ENCODE results near the gene RHOT1.

Gene RHOT1

DNA sequence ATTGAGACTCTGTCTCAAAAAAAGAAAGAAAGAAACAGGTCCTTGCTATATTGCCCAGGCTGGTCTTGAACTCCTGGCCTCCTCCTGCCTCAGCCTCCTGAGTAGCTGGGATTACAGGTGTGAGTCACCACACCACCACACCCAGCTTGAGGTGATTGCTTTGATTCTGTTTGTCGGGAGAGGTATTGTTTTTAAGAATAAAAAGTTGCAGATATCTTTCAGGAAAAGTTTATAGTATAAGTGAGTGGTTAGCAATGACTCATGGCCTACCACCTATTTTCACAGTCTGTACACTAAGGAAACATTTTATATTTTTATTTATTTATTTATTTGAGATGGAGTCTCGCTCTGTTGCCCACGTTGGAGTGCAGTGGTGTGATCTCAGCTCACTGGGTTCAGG, 45.0 kb downstream of the RHOT1 start:
- no peaks in the 10 kb centered on the region for H3K9me3 ChIP-seq (ENCODE audit: control insufficient read depth, low read length)
- no peak overlapping the region for H3K27ac ChIP-seq (ENCODE audit: low read depth, low read length, severe bottlenecking)
- WGBS, 2 experiments (ENCODE audit: insufficient coverage in 2 of 2) = 100% methylated on average over 1 of the region's 3 CpGs; no CpG with 5 or more reads in 1 of the 2 experiments
- H3K4me1 ChIP-seq (ENCODE audit: control insufficient read depth, insufficient read depth, low read length, poor library complexity, severe bottlenecking) = no peaks in the 10 kb centered on the region
- H3K4me3 ChIP-seq (ENCODE audit: extremely low read depth, insufficient read depth, low read length, poor library complexity, severe bottlenecking) = no peak overlapping the region
- H3K36me3 ChIP-seq (ENCODE audit: control insufficient read depth, insufficient read depth, low read length) = peaks cover 22% of the 10 kb centered on the region

DNA sequence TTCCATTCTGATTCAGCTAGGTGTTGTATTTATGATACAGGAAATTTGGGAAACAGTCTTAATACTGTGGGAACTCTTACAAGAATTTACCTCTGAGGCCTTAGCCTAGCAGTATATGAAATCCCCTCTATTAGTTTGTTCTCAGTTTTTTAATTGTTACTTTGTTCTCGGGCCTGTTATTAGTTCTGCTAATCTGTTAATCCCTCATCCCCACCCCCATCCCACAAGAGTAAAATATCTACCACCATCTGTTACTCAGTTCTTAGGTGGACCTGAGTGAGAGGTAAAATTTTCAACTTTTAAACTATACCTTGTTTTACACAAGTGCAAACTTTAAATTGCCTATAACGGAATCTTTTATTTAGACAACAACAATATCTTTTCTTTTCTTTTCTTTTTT, 47.0 kb downstream of the RHOT1 start:
- H3K4me1 ChIP-seq (ENCODE audit: control insufficient read depth, insufficient read depth, low read length, poor library complexity, severe bottlenecking) = no peaks in the 10 kb centered on the region
- no CpG with 5 or more reads among the region's 2 CpGs for WGBS, 2 experiments (ENCODE audit: insufficient coverage in 2 of 2)
- H3K27ac ChIP-seq (ENCODE audit: low read depth, low read length, severe bottlenecking) = no peak overlapping the region
- H3K4me3 ChIP-seq (ENCODE audit: extremely low read depth, insufficient read depth, low read length, poor library complexity, severe bottlenecking) = no peak overlapping the region
- H3K36me3 ChIP-seq (ENCODE audit: control insufficient read depth, insufficient read depth, low read length) = peaks cover 21% of the 10 kb centered on the region
- H3K9me3 ChIP-seq (ENCODE audit: control insufficient read depth, low read length) = no peaks in the 10 kb centered on the region

DNA sequence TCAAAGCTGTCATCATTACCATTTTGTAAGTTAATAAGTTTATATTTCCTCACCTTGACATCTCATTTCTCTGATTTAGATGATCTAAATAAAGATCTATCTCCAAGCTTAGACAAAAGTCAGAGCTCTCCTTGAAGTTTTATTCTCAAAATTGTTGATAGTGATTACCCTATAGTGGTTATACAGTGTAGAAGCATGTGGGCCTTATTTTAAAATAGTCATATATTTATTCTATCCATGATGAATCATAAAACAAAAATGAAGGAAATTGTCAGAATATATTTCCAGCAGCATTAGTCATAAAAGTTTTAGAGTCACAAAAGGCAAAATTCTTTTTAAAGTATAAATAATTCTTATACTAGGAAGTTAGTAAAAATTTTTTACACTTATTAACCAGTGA, 49.0 kb downstream of the RHOT1 start:
- H3K4me3 ChIP-seq (ENCODE audit: extremely low read depth, insufficient read depth, low read length, poor library complexity, severe bottlenecking) = no peak overlapping the region
- H3K4me1 ChIP-seq (ENCODE audit: control insufficient read depth, insufficient read depth, low read length, poor library complexity, severe bottlenecking) = no peaks in the 10 kb centered on the region
- peaks cover 18% of the 10 kb centered on the region for H3K36me3 ChIP-seq (ENCODE audit: control insufficient read depth, insufficient read depth, low read length)
- no peak overlapping the region for H3K27ac ChIP-seq (ENCODE audit: low read depth, low read length, severe bottlenecking)
- H3K9me3 ChIP-seq (ENCODE audit: control insufficient read depth, low read length) = no peaks in the 10 kb centered on the region

DNA sequence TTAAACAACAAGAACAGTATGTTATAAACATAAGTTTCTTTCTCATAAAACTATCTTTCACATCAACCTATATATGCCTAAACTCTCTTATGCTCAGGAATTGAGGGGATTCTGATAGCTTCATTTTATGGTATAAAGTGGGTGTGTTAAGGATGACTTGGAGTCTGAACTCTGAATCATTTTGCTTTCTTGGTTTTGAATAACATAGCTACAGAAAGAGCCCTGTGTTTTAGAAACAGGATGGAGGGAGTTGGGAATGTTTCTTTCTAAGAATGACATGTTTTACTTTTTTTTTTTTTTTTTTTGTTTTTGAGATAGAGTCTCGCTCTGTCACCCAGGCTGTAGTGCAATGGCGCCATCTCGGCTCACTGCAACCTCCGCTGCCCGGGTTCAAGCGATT, 50.1 kb downstream of the RHOT1 start:
- 100% methylated on average over 3 of the region's 6 CpGs for WGBS, 2 experiments (ENCODE audit: insufficient coverage in 2 of 2)
- peaks cover 23% of the 10 kb centered on the region for H3K36me3 ChIP-seq (ENCODE audit: control insufficient read depth, insufficient read depth, low read length)
- H3K4me1 ChIP-seq (ENCODE audit: control insufficient read depth, insufficient read depth, low read length, poor library complexity, severe bottlenecking) = no peaks in the 10 kb centered on the region
- H3K4me3 ChIP-seq (ENCODE audit: extremely low read depth, insufficient read depth, low read length, poor library complexity, severe bottlenecking) = no peak overlapping the region
- no peak overlapping the region for H3K27ac ChIP-seq (ENCODE audit: low read depth, low read length, severe bottlenecking)
- no peaks in the 10 kb centered on the region for H3K9me3 ChIP-seq (ENCODE audit: control insufficient read depth, low read length)

DNA sequence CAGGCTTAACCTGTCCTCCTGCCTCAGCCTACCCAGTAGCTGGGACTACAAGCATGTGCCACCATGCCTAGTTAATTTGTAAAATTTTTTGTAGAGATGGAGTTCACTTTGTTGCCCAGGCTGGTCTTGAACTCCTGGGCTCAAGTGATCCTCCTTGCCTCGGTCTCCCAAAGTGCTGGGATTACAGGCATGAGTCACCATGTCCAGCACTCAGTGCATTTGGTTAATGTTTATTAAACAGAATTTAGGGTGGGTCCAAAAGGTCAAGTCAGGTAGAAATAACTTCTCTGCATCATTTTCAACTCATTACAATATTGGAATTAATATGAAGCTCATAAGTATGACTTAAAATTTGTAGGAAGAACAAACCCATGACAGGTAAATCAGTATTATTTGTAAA, 55.7 kb downstream of the RHOT1 start:
- WGBS, 2 experiments (ENCODE audit: insufficient coverage in 2 of 2) = 60% methylated on average over 1 of the region's 1 CpG; no CpG with 5 or more reads in 1 of the 2 experiments
- Histone ChIP-seq H3K4me3 (ENCODE audit: extremely low read depth, insufficient read depth, low read length, poor library complexity, severe bottlenecking) (no peak overlapping the region), H3K27ac (ENCODE audit: low read depth, low read length, severe bottlenecking) (no peak overlapping the region), H3K36me3 (ENCODE audit: control insufficient read depth, insufficient read depth, low read length) (peaks cover 40% of the 10 kb centered on the region), H3K9me3 (ENCODE audit: control insufficient read depth, low read length) (no peaks in the 10 kb centered on the region), H3K4me1 (ENCODE audit: control insufficient read depth, insufficient read depth, low read length, poor library complexity, severe bottlenecking) (no peaks in the 10 kb centered on the region)

DNA sequence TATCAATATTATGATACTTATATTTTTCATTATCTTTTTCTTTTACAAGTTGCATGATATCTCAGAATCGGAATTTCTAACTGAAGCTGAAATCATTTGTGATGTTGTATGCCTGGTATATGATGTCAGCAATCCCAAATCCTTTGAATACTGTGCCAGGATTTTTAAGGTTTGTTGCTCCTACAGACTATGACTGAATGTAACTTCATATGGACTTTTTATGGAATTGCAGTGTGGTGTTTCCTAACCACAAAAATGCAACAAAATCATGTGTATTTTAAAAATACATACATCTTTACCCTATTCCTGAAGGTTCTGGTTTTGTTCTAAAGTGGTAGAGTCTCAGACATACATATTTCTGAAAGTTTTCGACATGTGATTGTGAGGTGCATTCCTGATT, 64.6 kb downstream of the RHOT1 start:
- Histone ChIP-seq H3K4me1 (ENCODE audit: control insufficient read depth, insufficient read depth, low read length, poor library complexity, severe bottlenecking) (peaks cover 7% of the 10 kb centered on the region), H3K27ac (ENCODE audit: low read depth, low read length, severe bottlenecking) (no peak overlapping the region), H3K9me3 (ENCODE audit: control insufficient read depth, low read length) (no peaks in the 10 kb centered on the region), H3K36me3 (ENCODE audit: control insufficient read depth, insufficient read depth, low read length) (peaks cover 25% of the 10 kb centered on the region), H3K4me3 (ENCODE audit: extremely low read depth, insufficient read depth, low read length, poor library complexity, severe bottlenecking) (no peak overlapping the region)
- WGBS, 2 experiments (ENCODE audit: insufficient coverage in 2 of 2) = 100% methylated on average over 1 of the region's 2 CpGs; no CpG with 5 or more reads in 1 of the 2 experiments

DNA sequence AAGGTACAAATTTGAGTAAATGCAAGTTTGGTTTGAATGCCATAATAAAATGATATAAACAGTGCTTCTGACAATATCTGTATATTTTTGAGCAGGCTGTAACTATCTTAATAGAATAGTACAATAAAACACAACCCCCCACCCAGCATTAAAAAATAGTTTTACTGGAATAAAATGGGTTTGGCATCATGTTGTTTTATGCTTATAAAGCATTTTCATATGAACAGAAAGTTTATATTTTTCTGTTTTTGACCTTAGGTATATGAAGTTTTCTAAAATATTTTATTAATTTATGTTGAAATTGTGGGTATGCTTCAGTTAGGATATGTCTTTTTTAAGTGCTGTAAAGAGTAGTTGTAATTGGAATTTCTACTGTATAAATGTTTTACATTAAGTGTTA, 66.1 kb downstream of the RHOT1 start:
- no peak overlapping the region for H3K27ac ChIP-seq (ENCODE audit: low read depth, low read length, severe bottlenecking)
- H3K36me3 ChIP-seq (ENCODE audit: control insufficient read depth, insufficient read depth, low read length) = peaks cover 25% of the 10 kb centered on the region
- H3K9me3 ChIP-seq (ENCODE audit: control insufficient read depth, low read length) = no peaks in the 10 kb centered on the region
- no peak overlapping the region for H3K4me3 ChIP-seq (ENCODE audit: extremely low read depth, insufficient read depth, low read length, poor library complexity, severe bottlenecking)
- peaks cover 7% of the 10 kb centered on the region for H3K4me1 ChIP-seq (ENCODE audit: control insufficient read depth, insufficient read depth, low read length, poor library complexity, severe bottlenecking)

DNA sequence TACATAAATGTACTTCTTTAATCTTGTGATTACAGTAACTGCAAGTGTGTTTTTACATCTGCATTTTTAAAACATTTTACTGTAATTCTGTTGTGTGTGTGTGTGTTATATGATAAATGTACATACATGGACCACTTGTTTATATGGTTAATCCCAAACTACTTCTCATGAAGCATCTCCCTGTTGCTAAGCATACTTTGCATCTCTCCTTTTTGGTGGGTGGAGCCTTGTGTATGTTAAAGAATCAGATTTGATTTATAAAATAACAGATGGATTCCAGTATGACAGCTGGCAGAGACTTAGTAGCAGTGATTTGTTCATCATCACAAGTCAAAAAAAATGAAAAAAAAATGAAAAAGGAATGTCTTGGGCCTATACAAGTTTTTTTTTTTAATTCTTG, 67.3 kb downstream of the RHOT1 start:
- Histone ChIP-seq H3K36me3 (ENCODE audit: control insufficient read depth, insufficient read depth, low read length) (peaks cover 29% of the 10 kb centered on the region), H3K4me3 (ENCODE audit: extremely low read depth, insufficient read depth, low read length, poor library complexity, severe bottlenecking) (no peak overlapping the region), H3K27ac (ENCODE audit: low read depth, low read length, severe bottlenecking) (no peak overlapping the region), H3K9me3 (ENCODE audit: control insufficient read depth, low read length) (no peaks in the 10 kb centered on the region), H3K4me1 (ENCODE audit: control insufficient read depth, insufficient read depth, low read length, poor library complexity, severe bottlenecking) (peaks cover 7% of the 10 kb centered on the region)

DNA sequence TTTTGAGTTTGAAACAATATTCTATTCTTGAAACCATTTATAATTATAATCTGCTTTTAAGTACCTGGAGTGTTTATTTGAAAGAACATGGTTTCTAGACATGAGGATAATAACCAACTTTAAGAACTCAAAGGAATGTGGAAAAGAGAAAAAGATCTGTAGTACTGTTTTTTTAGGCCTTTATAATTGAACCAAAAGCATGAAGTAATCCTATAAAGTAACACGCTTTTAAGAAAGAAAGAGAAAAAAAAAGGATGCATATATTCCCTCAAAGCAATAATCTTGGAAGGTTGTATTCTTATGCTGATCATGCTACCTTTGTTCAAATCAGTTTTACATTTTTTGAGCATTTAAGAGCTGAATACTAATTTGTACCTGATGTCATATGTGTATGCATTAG, 69.4 kb downstream of the RHOT1 start:
- no CpG with 5 or more reads among the region's 1 CpG for WGBS, 2 experiments (ENCODE audit: insufficient coverage in 2 of 2)
- H3K4me3 ChIP-seq (ENCODE audit: extremely low read depth, insufficient read depth, low read length, poor library complexity, severe bottlenecking) = no peak overlapping the region
- no peaks in the 10 kb centered on the region for H3K4me1 ChIP-seq (ENCODE audit: control insufficient read depth, insufficient read depth, low read length, poor library complexity, severe bottlenecking)
- H3K27ac ChIP-seq (ENCODE audit: low read depth, low read length, severe bottlenecking) = no peak overlapping the region
- H3K36me3 ChIP-seq (ENCODE audit: control insufficient read depth, insufficient read depth, low read length) = peaks cover 29% of the 10 kb centered on the region
- no peaks in the 10 kb centered on the region for H3K9me3 ChIP-seq (ENCODE audit: control insufficient read depth, low read length)

DNA sequence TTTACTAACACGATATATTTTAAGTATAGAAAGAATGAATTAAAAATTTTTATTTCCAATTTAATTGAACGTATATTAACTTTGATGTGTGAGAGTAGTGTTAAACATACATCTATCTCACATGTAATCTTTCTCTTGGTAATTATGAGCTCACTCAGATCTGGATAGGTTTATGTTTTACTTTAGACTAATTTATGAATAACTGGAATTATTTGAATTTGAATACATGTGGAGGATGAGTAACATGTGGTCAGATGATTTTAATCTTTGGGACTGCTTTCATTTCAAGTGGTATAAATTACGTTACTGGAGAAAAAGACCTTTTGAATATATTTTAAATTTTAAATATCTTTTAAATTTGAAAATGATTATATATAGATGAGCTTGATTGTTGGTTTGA, 73.4 kb downstream of the RHOT1 start:
- WGBS, 2 experiments (ENCODE audit: insufficient coverage in 2 of 2) = no CpG with 5 or more reads among the region's 3 CpGs
- H3K27ac ChIP-seq (ENCODE audit: low read depth, low read length, severe bottlenecking) = no peak overlapping the region
- no peaks in the 10 kb centered on the region for H3K4me1 ChIP-seq (ENCODE audit: control insufficient read depth, insufficient read depth, low read length, poor library complexity, severe bottlenecking)
- H3K36me3 ChIP-seq (ENCODE audit: control insufficient read depth, insufficient read depth, low read length) = peaks cover 11% of the 10 kb centered on the region
- no peak overlapping the region for H3K4me3 ChIP-seq (ENCODE audit: extremely low read depth, insufficient read depth, low read length, poor library complexity, severe bottlenecking)
- H3K9me3 ChIP-seq (ENCODE audit: control insufficient read depth, low read length) = no peaks in the 10 kb centered on the region

DNA sequence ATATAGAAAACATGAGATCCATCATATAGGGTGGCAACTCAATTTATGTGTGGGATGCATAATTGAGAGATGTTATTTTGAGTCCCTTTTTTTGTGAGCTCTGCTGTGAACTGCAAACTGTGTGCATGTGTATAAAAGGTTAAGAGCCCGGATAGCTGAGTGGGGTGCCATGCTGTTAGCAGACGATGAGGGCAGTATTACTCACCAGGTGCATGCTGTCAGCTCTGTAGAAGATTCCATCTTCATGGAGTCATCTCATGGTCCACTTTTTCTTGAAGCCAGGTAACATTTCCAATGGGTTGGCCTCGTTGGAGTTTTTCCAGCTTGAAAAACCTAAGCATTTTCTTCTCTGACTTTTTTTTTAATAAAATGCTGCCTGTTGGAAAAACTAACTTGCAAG, 80.3 kb downstream of the RHOT1 start:
- Histone ChIP-seq H3K4me1 (ENCODE audit: control insufficient read depth, insufficient read depth, low read length, poor library complexity, severe bottlenecking) (no peaks in the 10 kb centered on the region), H3K27ac (ENCODE audit: low read depth, low read length, severe bottlenecking) (no peak overlapping the region), H3K4me3 (ENCODE audit: extremely low read depth, insufficient read depth, low read length, poor library complexity, severe bottlenecking) (no peak overlapping the region), H3K9me3 (ENCODE audit: control insufficient read depth, low read length) (no peaks in the 10 kb centered on the region), H3K36me3 (ENCODE audit: control insufficient read depth, insufficient read depth, low read length) (peaks cover 5% of the 10 kb centered on the region)
- 79 to 86% methylated on average over 3 of the region's 3 CpGs for WGBS, 2 experiments (ENCODE audit: insufficient coverage in 2 of 2)

DNA sequence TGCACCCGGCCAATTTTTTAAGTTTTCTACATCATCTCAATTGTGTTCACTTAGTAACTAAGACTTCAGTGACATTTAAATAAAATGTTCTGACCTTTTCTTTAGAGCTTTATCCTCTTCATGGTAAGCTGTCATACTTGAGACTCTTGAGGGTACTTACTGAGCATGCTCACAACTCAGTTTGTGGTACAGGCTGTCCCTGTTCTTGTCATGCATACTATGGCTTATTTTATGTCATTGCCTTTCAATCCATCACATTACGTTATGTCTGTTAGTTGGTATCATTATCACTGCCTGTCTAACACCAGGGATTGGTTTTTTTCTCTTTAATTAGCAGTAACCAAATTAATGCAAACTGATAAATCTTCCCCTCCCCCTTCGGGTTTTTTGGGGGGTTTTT, 81.4 kb downstream of the RHOT1 start:
- Histone ChIP-seq H3K36me3 (ENCODE audit: control insufficient read depth, insufficient read depth, low read length) (peaks cover 5% of the 10 kb centered on the region), H3K4me1 (ENCODE audit: control insufficient read depth, insufficient read depth, low read length, poor library complexity, severe bottlenecking) (no peaks in the 10 kb centered on the region), H3K27ac (ENCODE audit: low read depth, low read length, severe bottlenecking) (no peak overlapping the region), H3K9me3 (ENCODE audit: control insufficient read depth, low read length) (no peaks in the 10 kb centered on the region), H3K4me3 (ENCODE audit: extremely low read depth, insufficient read depth, low read length, poor library complexity, severe bottlenecking) (no peak overlapping the region)
- 90% methylated on average over 2 of the region's 3 CpGs; no CpG with 5 or more reads in 1 of the 2 experiments for WGBS, 2 experiments (ENCODE audit: insufficient coverage in 2 of 2)

Data from mesodermal cell (in vitro differentiated cells).